ENCODE results near the gene HSPBP1. TPM values are rescaled to one million over a fixed set of nuclear protein-coding genes. Genes with fewer than 3 reads are reported as not detected.
A peak's percentile ranks its signal among the peaks of the same experiment; 100 is the strongest.

HSPBP1 gene
- total and polyA plus RNA-seq, 9 of the 15 experiments (the other 6 are each of a cell fraction or from before 2014, with no cell fraction given) = 0.83 to 81.3 (median 21.8) TPM

DNA sequence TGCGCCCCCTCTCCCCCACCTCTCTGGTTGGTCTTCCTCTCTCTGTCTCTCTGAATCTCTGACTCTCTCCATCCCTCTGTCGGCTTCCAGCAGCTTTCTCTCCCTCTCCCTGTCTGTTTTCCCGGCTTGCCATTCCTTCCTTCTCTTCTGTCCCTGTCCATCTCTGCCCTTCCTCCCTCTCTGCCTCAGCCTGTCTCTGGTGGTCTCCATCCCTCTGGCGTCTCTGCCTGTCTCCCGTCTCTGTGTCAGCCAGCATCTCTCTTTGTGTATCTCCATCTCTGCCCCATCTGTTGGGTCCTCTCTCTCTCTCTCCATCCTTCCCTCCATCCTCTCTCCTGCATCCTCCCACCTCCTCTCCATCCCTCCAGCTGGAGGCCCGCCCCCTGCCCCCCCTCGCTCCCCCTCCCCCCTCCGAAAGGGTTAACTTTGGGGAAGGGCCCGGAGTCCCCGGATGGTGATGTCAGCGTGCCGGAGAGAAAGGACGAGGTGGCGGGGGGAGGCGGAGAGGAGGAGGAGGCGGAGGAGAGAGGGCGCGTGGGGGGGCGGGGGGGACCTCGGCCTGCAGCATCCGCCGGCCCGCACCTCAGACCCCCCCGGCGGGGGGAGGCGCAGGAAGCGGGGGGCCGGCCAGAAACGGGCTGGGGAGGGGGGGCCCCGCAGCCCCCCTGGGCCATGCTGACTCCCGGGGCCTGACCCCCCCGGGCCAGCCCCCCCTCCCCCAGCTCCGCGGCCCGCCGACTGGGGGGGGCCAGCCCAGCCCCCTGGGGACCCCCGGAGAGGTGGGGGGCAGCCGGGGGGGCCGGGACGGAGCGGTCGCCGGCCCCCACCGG, 3.9 kb upstream of the HSPBP1 start, which contains the start of gene BRSK1 (continued):
- TF ChIP-seq MTA1 (IDR thresholded peaks at IDR 0.05; ENCODE audit: borderline replicate concordance) = 0 out of 2 replicates have a peak, but pooled peaks have one; percentile 55
- no peak for TF ChIP-seq TEAD1 (CRISPR knock-in tag; IDR thresholded peaks at IDR 0.05)
- TF ChIP-seq ZNF740 (CRISPR knock-in tag; IDR thresholded peaks at IDR 0.05) = peak; percentile 76; the same call in 1 of the 2 replicates
- TF ChIP-seq ZNF740 (tag; IDR thresholded peaks at IDR 0.05) = peak in 1 of 2 experiments; percentile 97; a peak in 2 of 4 replicates
- TF ChIP-seq KHSRP (IDR thresholded peaks at IDR 0.05) = no peak
- 0 out of 2 replicates have a peak, but pooled peaks have one; percentile 39 for TF ChIP-seq HDGF (IDR thresholded peaks at IDR 0.05)
- TF ChIP-seq MAX (CRISPR knock-in tag; IDR thresholded peaks at IDR 0.05) = peak; percentile 35; the same call in 1 of the 2 replicates
- TF ChIP-seq ZNF449 (CRISPR knock-in tag; IDR thresholded peaks at IDR 0.05) = no peak
- TF ChIP-seq ETV6 (IDR thresholded peaks at IDR 0.05; ENCODE audit: borderline replicate concordance in 1 of 2, low read depth in 2 of 2, low read length in 1 of 2) = no peak
- TF ChIP-seq ETV6 (CRISPR knock-in tag; IDR thresholded peaks at IDR 0.05; ENCODE audit: borderline replicate concordance) = no peak
- TF ChIP-seq JUND (IDR thresholded peaks at IDR 0.05; ENCODE audit: borderline replicate concordance, low read depth, low read length) = peak; percentile 48; the same call in 1 of the 2 replicates
- no peak; the same call in 2 of the 3 replicates for TF ChIP-seq JUND (tag; IDR thresholded peaks at IDR 0.05; ENCODE audit: borderline replicate concordance, low read depth, low read length)
- TF ChIP-seq VEZF1 (CRISPR knock-in tag; IDR thresholded peaks at IDR 0.05) = peak; percentile 99
- TF ChIP-seq ZNF79 (CRISPR knock-in tag; IDR thresholded peaks at IDR 0.05; ENCODE audit: low read depth) = no peak
- TF ChIP-seq NFYB (IDR thresholded peaks at IDR 0.05; ENCODE audit: extremely low read depth, insufficient read length) = no peak
- TF ChIP-seq NFATC3 (IDR thresholded peaks at IDR 0.05) = no peak
- no peak for TF ChIP-seq NR2C2 (CRISPR knock-in tag; IDR thresholded peaks at IDR 0.05)
- 0 out of 2 replicates have a peak, but pooled peaks have one; percentile 16 for TF ChIP-seq NR2C2 (tag; IDR thresholded peaks at IDR 0.05)
- TF ChIP-seq GABPA (tag; conservative IDR thresholded peaks at IDR 0.05; ENCODE audit: low read depth) = 0 out of 2 replicates have a peak, but pooled peaks have one; percentile 12
- TF ChIP-seq GMEB1 (CRISPR knock-in tag; IDR thresholded peaks at IDR 0.05) = no peak
- TF ChIP-seq ZNF184 (CRISPR knock-in tag; IDR thresholded peaks at IDR 0.05) = no peak
